Esophagus muscularis mucosa (tissue), 4 donors: ENCODE data around the gene ACY1.
A peak's percentile ranks its signal among the peaks of the same experiment; 100 is the strongest.

ENCODE experiments used
- EP300 ChIP-seq: sonication (generic); formaldehyde crosslinking; IDR thresholded peaks from one replicate; pipeline ENCODE4 v1.6.1; 2017; ENCODE audit warnings: antibody characterized with exemption
- POLR2A ChIP-seq: fragments of 450-650 bp; IDR thresholded peaks from one replicate; pipeline ENCODE4 v1.6.1; 2017; ENCODE audit warnings: antibody characterized with exemption, moderate library complexity, mild to moderate bottlenecking, low read depth
- POLR2AphosphoS5 ChIP-seq, 2 donors: sonication (generic); formaldehyde crosslinking; IDR thresholded peaks; one replicate each; pipeline ENCODE4 v1.6.1; 2017; ENCODE audit warnings: antibody characterized with exemption in 2 of 2
- TF ChIP-seq, protein P1 (sequence below), 3 experiments: fragments of 200-600 bp in 2 of 3; fragments of 450-650 bp in 1 of 3; sonication (generic) in 2 of 3; IDR thresholded peaks; one replicate each; pipeline ENCODE4 v1.5.1; 2017 to 2019; ENCODE audit warnings: antibody characterized with exemption in 3 of 3, mild to moderate bottlenecking in 2 of 3, moderate library complexity in 1 of 3

DNA sequence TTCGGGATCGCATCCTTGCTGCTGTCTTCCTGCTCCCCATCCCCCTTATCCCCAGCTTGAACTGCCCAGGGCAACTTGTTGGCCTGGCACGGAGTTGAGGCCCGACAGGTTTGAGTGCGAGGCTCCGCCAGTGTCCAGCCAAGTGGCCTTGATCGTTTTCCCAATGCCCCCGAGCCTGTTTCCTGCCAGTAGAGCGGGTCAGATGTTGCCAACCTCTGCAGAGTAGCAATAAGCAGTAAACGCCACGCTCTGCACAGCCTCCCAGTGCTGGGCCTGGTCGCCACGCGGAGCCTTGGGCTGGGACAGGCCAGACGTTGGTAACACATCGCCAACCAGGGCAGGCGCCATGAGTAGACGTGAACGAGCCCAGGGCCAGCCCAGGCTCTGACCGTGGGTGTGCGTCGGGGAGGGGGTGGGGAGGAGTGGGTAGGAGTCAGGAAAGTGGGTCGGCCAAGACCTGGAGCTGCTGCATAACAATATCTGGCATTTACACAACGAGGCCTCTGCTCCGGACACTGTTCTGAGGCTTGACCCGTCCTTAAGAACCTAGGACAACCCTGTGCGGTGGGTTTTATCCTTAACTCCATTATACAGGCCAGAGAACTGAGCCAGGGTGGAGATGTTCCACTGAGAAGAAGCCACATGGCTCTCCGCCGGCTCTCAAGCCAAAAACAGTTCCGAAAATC, 8.9 kb upstream of the ACY1 start:
- TF ChIP-seq, protein P1, sequence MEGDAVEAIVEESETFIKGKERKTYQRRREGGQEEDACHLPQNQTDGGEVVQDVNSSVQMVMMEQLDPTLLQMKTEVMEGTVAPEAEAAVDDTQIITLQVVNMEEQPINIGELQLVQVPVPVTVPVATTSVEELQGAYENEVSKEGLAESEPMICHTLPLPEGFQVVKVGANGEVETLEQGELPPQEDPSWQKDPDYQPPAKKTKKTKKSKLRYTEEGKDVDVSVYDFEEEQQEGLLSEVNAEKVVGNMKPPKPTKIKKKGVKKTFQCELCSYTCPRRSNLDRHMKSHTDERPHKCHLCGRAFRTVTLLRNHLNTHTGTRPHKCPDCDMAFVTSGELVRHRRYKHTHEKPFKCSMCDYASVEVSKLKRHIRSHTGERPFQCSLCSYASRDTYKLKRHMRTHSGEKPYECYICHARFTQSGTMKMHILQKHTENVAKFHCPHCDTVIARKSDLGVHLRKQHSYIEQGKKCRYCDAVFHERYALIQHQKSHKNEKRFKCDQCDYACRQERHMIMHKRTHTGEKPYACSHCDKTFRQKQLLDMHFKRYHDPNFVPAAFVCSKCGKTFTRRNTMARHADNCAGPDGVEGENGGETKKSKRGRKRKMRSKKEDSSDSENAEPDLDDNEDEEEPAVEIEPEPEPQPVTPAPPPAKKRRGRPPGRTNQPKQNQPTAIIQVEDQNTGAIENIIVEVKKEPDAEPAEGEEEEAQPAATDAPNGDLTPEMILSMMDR (IDR thresholded peaks at IDR 0.05) = peak in 1 of 3 experiments; percentile 7
- TF ChIP-seq POLR2A = no peak
- no peak for TF ChIP-seq EP300
- TF ChIP-seq POLR2AphosphoS5 (IDR thresholded peaks at IDR 0.05) = no peak
